H1 (cell line): ENCODE data around the gene MBNL1. TPM values are rescaled to one million over a fixed set of nuclear protein-coding genes. Genes with fewer than 3 reads are reported as not detected.

ENCODE experiments used
- CTCF ChIA-PET: fragments of 300-600 bp; sonication (Branson Sonifier 250); formaldehyde crosslinking; loops from one replicate; lab custom pipeline; 2021; ENCODE audit not compliant: partially characterized antibody; lab: Charles Lee
- POLR2A ChIA-PET: fragments of 300-600 bp; sonication (Branson Sonifier 250); formaldehyde crosslinking; loops from one replicate; lab custom pipeline; 2021; ENCODE audit warnings: inconsistent platforms; ENCODE audit not compliant: partially characterized antibody; lab: Charles Lee
- DNase-seq, 2 experiments: peaks; one replicate each; pipeline versions ENCODE4 v3.0.0 to v3.0.0-alpha.2; 2010 to 2022; ENCODE audit warnings: low spot score in 2 of 2, low read depth in 1 of 2, mixed read lengths in 1 of 2
- FAIRE-seq: peaks from 2 replicates; lab custom pipeline; 2011; peaks lifted over from hg19 to GRCh38; lab: Jason Lieb, UNC
- H2AFZ ChIP-seq: 2 replicates; pipeline ENCODE4 v1.8.1; 2012; ENCODE audit warnings: low read length, inconsistent platforms
- H2AK5ac ChIP-seq: 2 replicates; pipeline ENCODE4 v1.6.1; 2013; ENCODE audit warnings: low read depth, low read length
- H2BK120ac ChIP-seq: replicated peaks from 2 replicates; pipeline ENCODE3; 2013; ENCODE audit warnings: low read depth, low read length, inconsistent platforms
- H2BK12ac ChIP-seq: 2 replicates; pipeline ENCODE4 v1.6.1; 2013; ENCODE audit warnings: low read depth, low read length
- H2BK15ac ChIP-seq: 2 replicates; pipeline ENCODE4 v1.6.1; 2013; ENCODE audit warnings: low read length
- H2BK20ac ChIP-seq: 2 replicates; pipeline ENCODE4 v1.6.1; 2013; ENCODE audit warnings: low read length
- H2BK5ac ChIP-seq: 2 replicates; pipeline ENCODE4 v1.6.1; 2013; ENCODE audit warnings: low read depth, low read length
- H3K14ac ChIP-seq: 2 replicates; pipeline ENCODE4 v1.6.1; 2013; ENCODE audit warnings: inconsistent platforms; ENCODE audit not compliant: insufficient read length
- H3K18ac ChIP-seq: 2 replicates; pipeline ENCODE4 v1.6.1; 2013; ENCODE audit warnings: low read length; ENCODE audit errors: extremely low read depth
- H3K23ac ChIP-seq: 2 replicates; pipeline ENCODE4 v1.6.1; 2013; ENCODE audit warnings: inconsistent platforms; ENCODE audit not compliant: insufficient read length
- H3K23me2 ChIP-seq: 2 replicates; pipeline ENCODE4 v1.6.1; 2013; ENCODE audit warnings: low read depth, low read length
- H3K27ac ChIP-seq: 2 replicates; pipeline ENCODE4 v1.6.1; 2011; ENCODE audit warnings: low read depth, low read length, inconsistent platforms
- H3K27me3 ChIP-seq, 4 experiments: replicated peaks in 1 of 4; 1 replicate in 1 of 4; 2 replicates in 3 of 4; pipeline versions ENCODE4 v1.6.1 to v1.8.1; 2011 to 2013; ENCODE audit warnings: low read length in 3 of 4, mild to moderate bottlenecking in 3 of 4, inconsistent platforms in 2 of 4, mixed read lengths in 2 of 4, moderate library complexity in 1 of 4; ENCODE audit not compliant: control insufficient read depth in 3 of 4, insufficient read depth in 3 of 4; ENCODE audit errors: extremely low read depth in 1 of 4
- H3K36me3 ChIP-seq, 4 experiments: 2 replicates each; pipeline versions ENCODE4 v1.6.1 to v1.8.1; 2011 to 2013; ENCODE audit warnings: mild to moderate bottlenecking in 4 of 4, low read length in 3 of 4, moderate library complexity in 2 of 4, control low read depth in 1 of 4, inconsistent platforms in 1 of 4; ENCODE audit not compliant: insufficient read depth in 4 of 4, control insufficient read depth in 2 of 4
- H3K4ac ChIP-seq: replicated peaks from 2 replicates; pipeline ENCODE3; 2013; ENCODE audit warnings: low read length, low read depth, mixed read lengths, inconsistent platforms; ENCODE audit not compliant: insufficient read length
- H3K4me1 ChIP-seq, 4 experiments: replicated peaks in 1 of 4; 1 replicate in 1 of 4; 2 replicates in 3 of 4; pipeline versions ENCODE4 v1.6.1 to v1.8.1; 2011 to 2013; ENCODE audit warnings: low read length in 3 of 4, inconsistent platforms in 2 of 4, mixed read lengths in 1 of 4; ENCODE audit not compliant: insufficient read depth in 4 of 4, control insufficient read depth in 3 of 4
- H3K4me2 ChIP-seq, 2 experiments: 2 replicates each; pipeline versions ENCODE4 v1.6.1 to v1.8.1; 2011 to 2013; ENCODE audit warnings: low read depth in 2 of 2, low read length in 2 of 2, control low read depth in 1 of 2, inconsistent platforms in 1 of 2, mild to moderate bottlenecking in 1 of 2; ENCODE audit not compliant: insufficient read depth in 1 of 2
- H3K4me3 ChIP-seq, 4 experiments: fragments of 200-600, 300-600 bp in 1 of 4; sonication (generic), shearing (Covaris generic), sonication (Bioruptor Twin) in 1 of 4; 2 replicates each; pipeline versions ENCODE4 v1.5.1 to v1.8.1; 2011 to 2016; ENCODE audit warnings: low read length in 4 of 4, low read depth in 3 of 4, control low read depth in 2 of 4, inconsistent platforms in 2 of 4, mild to moderate bottlenecking in 2 of 4, mixed read lengths in 1 of 4, moderate library complexity in 1 of 4; ENCODE audit not compliant: insufficient read depth in 2 of 4; ENCODE audit errors: extremely low read depth in 1 of 4
- H3K56ac ChIP-seq: replicated peaks from 2 replicates; pipeline ENCODE3; 2013; ENCODE audit warnings: low read depth, mild to moderate bottlenecking, mixed read lengths, low read length, inconsistent platforms; ENCODE audit not compliant: insufficient read length
- H3K79me1 ChIP-seq: 2 replicates; pipeline ENCODE4 v1.6.1; 2013; ENCODE audit warnings: low read depth, low read length, control low read depth
- H3K79me2 ChIP-seq, 2 experiments: 2 replicates each; pipeline versions ENCODE4 v1.6.1 to v1.8.1; 2012 to 2013; ENCODE audit warnings: low read length in 2 of 2, mild to moderate bottlenecking in 2 of 2, inconsistent platforms in 1 of 2; ENCODE audit not compliant: insufficient read depth in 2 of 2, control insufficient read depth in 1 of 2
- H3K9ac ChIP-seq, 4 experiments: replicated peaks in 1 of 4; 1 replicate in 1 of 4; 2 replicates in 3 of 4; pipeline versions ENCODE4 v1.6.1 to v1.8.1; 2011 to 2013; ENCODE audit warnings: low read depth in 3 of 4, low read length in 3 of 4, control low read depth in 2 of 4, mild to moderate bottlenecking in 2 of 4, moderate library complexity in 2 of 4, inconsistent platforms in 1 of 4; ENCODE audit errors: extremely low read depth in 1 of 4
- H3K9me3 ChIP-seq, 2 experiments: 2 replicates each; pipeline versions ENCODE4 v1.6.1 to v1.8.1; 2012 to 2013; ENCODE audit warnings: mild to moderate bottlenecking in 2 of 2, moderate library complexity in 2 of 2, control low read depth in 1 of 2, inconsistent platforms in 1 of 2, low read depth in 1 of 2, low read length in 1 of 2, mixed read lengths in 1 of 2; ENCODE audit not compliant: insufficient read depth in 2 of 2
- H4K20me1 ChIP-seq, 2 experiments: replicated peaks in 1 of 2; 2 replicates each; pipeline versions ENCODE3 to v1.8.1; 2011 to 2013; ENCODE audit warnings: inconsistent platforms in 2 of 2, low read length in 2 of 2, mild to moderate bottlenecking in 1 of 2; ENCODE audit not compliant: insufficient read depth in 2 of 2, control insufficient read depth in 1 of 2
- H4K5ac ChIP-seq: 2 replicates; pipeline ENCODE4 v1.6.1; 2013; ENCODE audit warnings: low read length, low read depth, mixed read lengths, inconsistent platforms; ENCODE audit not compliant: insufficient read length
- H4K8ac ChIP-seq: 2 replicates; pipeline ENCODE4 v1.8.0; 2013; ENCODE audit warnings: mild to moderate bottlenecking, moderate library complexity, low read length, inconsistent platforms; ENCODE audit not compliant: insufficient read depth; ENCODE audit errors: extremely low read depth
- H4K91ac ChIP-seq: replicated peaks from 2 replicates; pipeline ENCODE3; 2013; ENCODE audit warnings: low read length, mixed read lengths, inconsistent platforms; ENCODE audit not compliant: insufficient read length
- CBX8 ChIP-seq: fragments of 300-800, 300-1000 bp; sonication (generic); IDR thresholded peaks from 2 replicates; pipeline ENCODE4 v1.7.1; 2016; ENCODE audit warnings: low read depth, low read length, borderline replicate concordance
- CEBPB ChIP-seq: IDR thresholded peaks from 2 replicates; pipeline ENCODE4 v1.6.1; 2012; ENCODE audit warnings: low read depth, low read length
- RBBP5 ChIP-seq: IDR thresholded peaks from 2 replicates; pipeline ENCODE4 v1.7.1; 2012; ENCODE audit warnings: low read depth, mild to moderate bottlenecking, inconsistent platforms, low read length, moderate library complexity, borderline replicate concordance
- TAF7 ChIP-seq: optimal IDR thresholded peaks from 2 replicates; pipeline ENCODE3; 2011; ENCODE audit warnings: low read depth, mild to moderate bottlenecking, inconsistent platforms, low read length, moderate library complexity, borderline replicate concordance
- polyA plus RNA-seq, 7 experiments: library from polyadenylated mRNA; depleted of rRNA in 3 of 7; stranded (reverse) in 5 of 7; unstranded in 2 of 7; fragments of >200 nt in 5 of 7; fragments of 200-250 nt in 2 of 7; gene quantifications; 1 replicate in 5 of 7; 2 replicates in 1 of 7; 4 replicates in 1 of 7; pipeline versions ENCODE4 v1.2.1 to v1.2.3, GENCODE V29; 2011 to 2013; ENCODE audit warnings: missing spikeins in 2 of 7, mixed read lengths in 2 of 7
- total RNA-seq: library from RNA; stranded (reverse); fragmentation: NEBNext Ultra II Directional; extraction: Animal tissue kit (Norgen Biotek cat#: 25700); gene quantifications from 2 replicates; pipeline ENCODE4 v1.2.1, GENCODE V29; 2021

MBNL1 gene
- total and polyA plus RNA-seq, 2 of the 8 experiments (the other 6 are each of a cell fraction or from before 2014, with no cell fraction given): 5.0 to 16.4 TPM

DNA sequence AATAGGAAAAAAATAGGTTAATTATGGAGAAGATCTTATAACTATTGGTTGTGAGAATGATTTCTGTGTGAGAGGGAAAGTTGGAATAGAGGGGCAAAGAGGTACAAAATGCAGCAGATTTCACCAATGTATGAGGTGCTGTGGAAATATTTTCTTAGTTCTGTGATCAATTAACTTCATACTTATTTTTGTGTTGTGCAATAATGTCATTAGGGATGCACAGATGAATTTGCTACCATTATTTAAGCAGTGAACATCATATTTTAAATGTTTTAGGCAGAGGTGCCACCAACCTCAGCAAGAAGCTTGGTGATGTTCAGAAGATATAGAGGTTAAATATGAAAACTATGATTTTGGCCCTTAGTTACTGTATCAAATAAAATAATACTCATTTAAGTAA is 21.6 kb downstream of the MBNL1 start:
- Histone ChIP-seq H3K79me2 (peaks cover 0 to 79% of the 10 kb centered on the region in 2 experiments; a peak in 2 of 4 replicates), H3K79me1 (no peaks in the 10 kb centered on the region), H3K23me2 (no peaks in the 10 kb centered on the region), H4K8ac (no peak overlapping the region), H3K27me3 (no peaks in the 10 kb centered on the region), H3K14ac (no peak overlapping the region), H3K27ac (no peak overlapping the region), H3K36me3 (no peaks in the 10 kb centered on the region), H2BK20ac (no peak overlapping the region), H4K20me1 (no peaks in the 10 kb centered on the region), H3K23ac (no peak overlapping the region), H3K4me3 (no peak overlapping the region), H3K9ac (no peak overlapping the region), H2BK5ac (no peak overlapping the region), H2BK120ac (no peak overlapping the region), H3K4me2 (no peak overlapping the region), H3K4me1 (no peaks in the 10 kb centered on the region), H2BK15ac (no peak overlapping the region), H4K91ac (no peak overlapping the region), H2BK12ac (no peak overlapping the region), H3K18ac (no peak overlapping the region), H3K9me3 (no peaks in the 10 kb centered on the region), H2AK5ac (no peak overlapping the region), H3K4ac (no peak overlapping the region), H3K56ac (no peak overlapping the region), H2AFZ (no peak overlapping the region), H4K5ac (no peak overlapping the region)
- no peak for DNase-seq
- CTCF ChIA-PET: no interaction called here
- FAIRE-seq: no peak
- POLR2A ChIA-PET: no interaction called here
- TF ChIP-seq RBBP5 (no peak), CBX8 (no peak), TAF7 (no peak), CEBPB (no peak)
